WTC11 (cell line): ENCODE results near the gene MSI1. TPM values are rescaled to one million over a fixed set of nuclear protein-coding genes. Genes with fewer than 3 reads are reported as not detected.

ENCODE experiments used
- ATAC-seq: fragments of 200-7000 bp; cut with Tn5 transposase; 2 replicates; pipeline ENCODE4 v1.10.0; 2021; ENCODE audit warnings: mild to moderate bottlenecking, moderate library complexity
- CTCF ChIA-PET: fragments of 300-600 bp; sonication (Branson Sonifier 250); formaldehyde crosslinking; loops from one replicate; lab custom pipeline; 2021; ENCODE audit warnings: antibody characterized with exemption; lab: Charles Lee
- POLR2A ChIA-PET: fragments of 350-600 bp; sonication (Branson Sonifier 250); formaldehyde crosslinking; loops from one replicate; lab custom pipeline; 2021; ENCODE audit warnings: antibody characterized with exemption; lab: Charles Lee
- DNase-seq: peaks from one replicate; pipeline ENCODE4 v3.0.0; 2021; ENCODE audit warnings: low spot score
- H3K27ac Mint-ChIP-seq: 2 replicates; pipeline ENCODE4 v1.8.0; 2021; ENCODE audit warnings: mixed read lengths
- H3K27me3 Mint-ChIP-seq: 2 replicates; pipeline ENCODE4 v1.8.0; 2021; ENCODE audit warnings: low read depth, mild to moderate bottlenecking, moderate library complexity, mixed read lengths
- H3K36me3 Mint-ChIP-seq: 2 replicates; pipeline ENCODE4 v1.8.0; 2021; ENCODE audit warnings: mixed read lengths
- H3K4me1 Mint-ChIP-seq: 2 replicates; pipeline ENCODE4 v1.8.0; 2022; ENCODE audit warnings: mixed read lengths
- H3K4me3 Mint-ChIP-seq: 2 replicates; pipeline ENCODE4 v1.8.0; 2021; ENCODE audit warnings: mild to moderate bottlenecking, moderate library complexity, mixed read lengths
- H3K9me3 Mint-ChIP-seq: 2 replicates; pipeline ENCODE4 v1.8.0; 2021; ENCODE audit warnings: mixed read lengths
- ATF6 ChIP-seq: sonication (generic); formaldehyde crosslinking; IDR thresholded peaks from 2 replicates; pipeline ENCODE4 v1.8.1; 2023; ENCODE audit warnings: mild to moderate bottlenecking, missing genetic modification reagents
- CTCF ChIP-seq: fragments of 200-600 bp; IDR thresholded peaks from 2 replicates; pipeline ENCODE4 v1.8.0; 2022; ENCODE audit warnings: antibody characterized with exemption
- E2F4 ChIP-seq: sonication (generic); formaldehyde crosslinking; IDR thresholded peaks from 2 replicates; pipeline ENCODE4 v1.8.1; 2022; ENCODE audit warnings: low read depth, mild to moderate bottlenecking, moderate library complexity, missing genetic modification reagents, borderline replicate concordance
- ERG ChIP-seq: fragments of 250-450 bp; sonication (Bioruptor Pico); IDR thresholded peaks from 2 replicates; pipeline ENCODE4 v1.8.0; 2021; ENCODE audit warnings: mild to moderate bottlenecking
- FOXP4 ChIP-seq: sonication (generic); formaldehyde crosslinking; IDR thresholded peaks from 2 replicates; pipeline ENCODE4 v1.8.0; 2022; ENCODE audit warnings: mild to moderate bottlenecking, missing genetic modification reagents
- KAT7 ChIP-seq: sonication (generic); formaldehyde crosslinking; IDR thresholded peaks from 2 replicates; pipeline ENCODE4 v1.8.1; 2023; ENCODE audit warnings: missing genetic modification reagents, mild to moderate bottlenecking, borderline replicate concordance
- NR1H2 ChIP-seq: sonication (generic); formaldehyde crosslinking; IDR thresholded peaks from 2 replicates; pipeline ENCODE4 v1.9.0; 2021; ENCODE audit warnings: mild to moderate bottlenecking, moderate library complexity, missing genetic modification reagents
- PRRX2 ChIP-seq: fragments of 250-450 bp; sonication (Bioruptor Pico); IDR thresholded peaks from 2 replicates; pipeline ENCODE4 v1.8.0; 2021; ENCODE audit warnings: mild to moderate bottlenecking
- SMAD4 ChIP-seq: sonication (generic); formaldehyde crosslinking; IDR thresholded peaks from 2 replicates; pipeline ENCODE4 v1.8.0; 2022; ENCODE audit warnings: mild to moderate bottlenecking, missing genetic modification reagents
- STAT6 ChIP-seq: sonication (generic); formaldehyde crosslinking; conservative IDR thresholded peaks from 2 replicates; pipeline ENCODE4 v1.8.1; 2023; ENCODE audit warnings: mild to moderate bottlenecking, low read depth, missing genetic modification reagents, moderate library complexity
- TCF7 ChIP-seq: sonication (generic); formaldehyde crosslinking; IDR thresholded peaks from 2 replicates; pipeline ENCODE4 v1.8.0; 2022; ENCODE audit warnings: mild to moderate bottlenecking, low read depth, missing genetic modification reagents, moderate library complexity
- ZBTB43 ChIP-seq: sonication (generic); formaldehyde crosslinking; IDR thresholded peaks from 2 replicates; pipeline ENCODE4 v1.8.1; 2023; ENCODE audit warnings: mild to moderate bottlenecking, missing genetic modification reagents
- ZMAT4 ChIP-seq: fragments of 250-450 bp; sonication (Bioruptor Pico); IDR thresholded peaks from 2 replicates; pipeline ENCODE4 v1.9.0; 2021; ENCODE audit warnings: mild to moderate bottlenecking
- ZNF138 ChIP-seq: sonication (generic); formaldehyde crosslinking; conservative IDR thresholded peaks from 2 replicates; pipeline ENCODE4 v1.8.1; 2022; ENCODE audit warnings: mild to moderate bottlenecking, moderate library complexity, missing genetic modification reagents
- ZNF219 ChIP-seq: sonication (generic); formaldehyde crosslinking; IDR thresholded peaks from 2 replicates; pipeline ENCODE4 v1.8.0; 2023; ENCODE audit warnings: missing genetic modification reagents, mild to moderate bottlenecking, borderline replicate concordance
- ZNF671 ChIP-seq: fragments of 250-450 bp; sonication (Bioruptor Pico); IDR thresholded peaks from 2 replicates; pipeline ENCODE4 v1.8.0; 2021; ENCODE audit warnings: mild to moderate bottlenecking
- ZSCAN18 ChIP-seq: fragments of 250-450 bp; sonication (Bioruptor Pico); IDR thresholded peaks from 2 replicates; pipeline ENCODE4 v2.1.2; 2022; ENCODE audit warnings: mild to moderate bottlenecking, moderate library complexity
- total RNA-seq: library from RNA; stranded (reverse); gene quantifications from 3 replicates; pipeline ENCODE4 v1.2.3, GENCODE V29; 2021

MSI1 gene
- total RNA-seq, 1 experiment from 2014 or later: 71.5 TPM

- no peak for TF ChIP-seq ZSCAN18 (CRISPR knock-in tag)
- TF ChIP-seq ZNF219 (CRISPR knock-in tag): no peak
- TF ChIP-seq ZNF138 (CRISPR knock-in tag): no peak
- TF ChIP-seq ZBTB43 (CRISPR knock-in tag): no peak
- TF ChIP-seq E2F4 (CRISPR knock-in tag): no peak
- TF ChIP-seq TCF7: no peak
- TF ChIP-seq NR1H2 (CRISPR knock-in tag): no peak
These were observed 43.5 kb upstream of the MSI1 start (continued) for GRCh38 chr12:120412421-120412820.

GRCh38 chr12:120408771-120409170 is 39.8 kb upstream of the MSI1 start:
- Mint-ChIP-seq H3K36me3 (no peaks in the 10 kb centered on the region), H3K4me3 (no peak overlapping the region), H3K4me1 (peaks cover 13% of the 10 kb centered on the region), H3K27ac (no peak overlapping the region), H3K9me3 (peaks cover 4% of the 10 kb centered on the region), H3K27me3 (no peaks in the 10 kb centered on the region)
- no peak for TF ChIP-seq ZBTB43 (CRISPR knock-in tag)
- TF ChIP-seq CTCF: no peak
- no peak for TF ChIP-seq ZNF671 (CRISPR knock-in tag)
- TF ChIP-seq PRRX2 (CRISPR knock-in tag): no peak
- TF ChIP-seq ERG (CRISPR knock-in tag): no peak
- TF ChIP-seq STAT6 (CRISPR knock-in tag): no peak
- no peak for TF ChIP-seq ZMAT4
- TF ChIP-seq SMAD4 (CRISPR knock-in tag): no peak
- TF ChIP-seq FOXP4 (CRISPR knock-in tag): no peak
- no peak for TF ChIP-seq KAT7 (CRISPR knock-in tag)
- no peak for TF ChIP-seq ATF6 (CRISPR knock-in tag)
- ATAC-seq: no peak
- POLR2A ChIA-PET: no interaction called here
- CTCF ChIA-PET: no interaction called here
- DNase-seq: no peak
